ENCODE results near the gene CHCHD6.

The CHCHD6 gene

GRCh38 chr3:126998320-126998719 is 294.3 kb downstream of the CHCHD6 start:
- H3K4me3 ChIP-seq (ENCODE audit: low read length) = no peak overlapping the region
- DNase-seq (ENCODE audit: low read depth) = no peak
- no peak for TF ChIP-seq CTCF (IDR thresholded peaks at IDR 0.05; ENCODE audit: insufficient read depth, low read depth, low read length, missing control alignments)

- H3K4me3 ChIP-seq (ENCODE audit: low read length) = no peak overlapping the region
- no peak for TF ChIP-seq CTCF (IDR thresholded peaks at IDR 0.05; ENCODE audit: insufficient read depth, low read depth, low read length, missing control alignments)
- peak; percentile 46 for DNase-seq (ENCODE audit: low read depth)
These were observed 294.7 kb downstream of the CHCHD6 start for GRCh38 chr3:126998728-126999127.

GRCh38 chr3:126999383-126999782 is 295.3 kb downstream of the CHCHD6 start:
- TF ChIP-seq CTCF (IDR thresholded peaks at IDR 0.05; ENCODE audit: insufficient read depth, low read depth, low read length, missing control alignments) = no peak
- no peak for DNase-seq (ENCODE audit: low read depth)
- no peak overlapping the region for H3K4me3 ChIP-seq (ENCODE audit: low read length)

GRCh38 chr3:127000119-127000518 is 296.1 kb downstream of the CHCHD6 start:
- TF ChIP-seq CTCF (IDR thresholded peaks at IDR 0.05; ENCODE audit: insufficient read depth, low read depth, low read length, missing control alignments) = no peak
- H3K4me3 ChIP-seq (ENCODE audit: low read length) = no peak overlapping the region
- no peak for DNase-seq (ENCODE audit: low read depth)

GRCh38 chr3:127000761-127001160 is 296.7 kb downstream of the CHCHD6 start:
- no peak for TF ChIP-seq CTCF (IDR thresholded peaks at IDR 0.05; ENCODE audit: insufficient read depth, low read depth, low read length, missing control alignments)
- no peak for DNase-seq (ENCODE audit: low read depth)
- no peak overlapping the region for H3K4me3 ChIP-seq (ENCODE audit: low read length)

GRCh38 chr3:127001486-127002194 is 297.6 kb downstream of the CHCHD6 start:
- no peak for DNase-seq (ENCODE audit: low read depth)
- no peak overlapping the region for H3K4me3 ChIP-seq (ENCODE audit: low read length)
- TF ChIP-seq CTCF (IDR thresholded peaks at IDR 0.05; ENCODE audit: insufficient read depth, low read depth, low read length, missing control alignments) = no peak

Data from epithelial cell of esophagus (primary cell).